HepG2 (cell line): ENCODE data around the gene SMIM36. TPM values are rescaled to one million over a fixed set of nuclear protein-coding genes. Genes with fewer than 3 reads are reported as not detected.
A peak's percentile ranks its signal among the peaks of the same experiment; 100 is the strongest.

Experiments
- ARID3A ChIP-seq: IDR thresholded peaks from 2 replicates; pipeline ENCODE4 v1.6.1; 2012; ENCODE audit warnings: low read depth, low read length, improper control_type of control experiment
- CTCF ChIP-seq: sonication (generic); formaldehyde crosslinking; IDR thresholded peaks from 2 replicates; pipeline ENCODE4 v1.5.0; 2020; ENCODE audit warnings: mild to moderate bottlenecking, missing genetic modification reagents, moderate library complexity
- ESRRA ChIP-seq: sonication (generic); formaldehyde crosslinking; IDR thresholded peaks from 2 replicates; pipeline ENCODE4 v1.5.1; 2020; ENCODE audit warnings: mild to moderate bottlenecking, low read depth, missing genetic modification reagents
- HHEX ChIP-seq: IDR thresholded peaks from 2 replicates; pipeline ENCODE4 v1.6.1; 2016; ENCODE audit warnings: control low read depth
- MXI1 ChIP-seq: IDR thresholded peaks from 3 replicates; pipeline ENCODE4 v1.6.1; 2012; ENCODE audit warnings: low read depth, low read length, inconsistent platforms, borderline replicate concordance
- NKX3-1 ChIP-seq: sonication (generic); formaldehyde crosslinking; IDR thresholded peaks from 2 replicates; pipeline ENCODE4 v1.5.0; 2020; ENCODE audit warnings: missing genetic modification reagents
- PRDM4 ChIP-seq: sonication (generic); formaldehyde crosslinking; IDR thresholded peaks from 2 replicates; pipeline ENCODE4 v1.9.0; 2021; ENCODE audit warnings: missing genetic modification reagents, borderline replicate concordance
- SAFB2 ChIP-seq: sonication (generic); formaldehyde crosslinking; IDR thresholded peaks from 2 replicates; pipeline ENCODE4 v1.5.1; 2020; ENCODE audit warnings: missing genetic modification reagents, low read depth, mild to moderate bottlenecking, borderline replicate concordance
- SMYD3 ChIP-seq: sonication (generic); formaldehyde crosslinking; IDR thresholded peaks from 2 replicates; pipeline ENCODE4 v1.8.1; 2023; ENCODE audit warnings: mild to moderate bottlenecking, missing genetic modification reagents
- SNAPC5 ChIP-seq: sonication (generic); formaldehyde crosslinking; IDR thresholded peaks from 2 replicates; pipeline ENCODE4 v1.8.1; 2023; ENCODE audit warnings: mild to moderate bottlenecking, missing genetic modification reagents, borderline replicate concordance
- THRA ChIP-seq: sonication (generic); formaldehyde crosslinking; IDR thresholded peaks from 2 replicates; pipeline ENCODE4 v1.4.0; 2020; ENCODE audit warnings: missing genetic modification reagents, borderline replicate concordance
- ZNF629 ChIP-seq: sonication (generic); formaldehyde crosslinking; conservative IDR thresholded peaks from 2 replicates; pipeline ENCODE4 v1.5.0; 2020; ENCODE audit warnings: missing genetic modification reagents
- ZNF652 ChIP-seq: IDR thresholded peaks from 2 replicates; pipeline ENCODE4 v1.6.1; 2016; ENCODE audit warnings: low read depth, borderline replicate concordance
- ZNF710 ChIP-seq: sonication (generic); formaldehyde crosslinking; IDR thresholded peaks from 2 replicates; pipeline ENCODE4 v1.5.0; 2020; ENCODE audit warnings: mild to moderate bottlenecking, missing genetic modification reagents, borderline replicate concordance
- ZNF788 ChIP-seq: sonication (generic); formaldehyde crosslinking; IDR thresholded peaks from 2 replicates; pipeline ENCODE4 v1.5.0; 2020; ENCODE audit warnings: mild to moderate bottlenecking, missing genetic modification reagents, borderline replicate concordance
- polyA plus RNA-seq, 8 experiments: library from polyadenylated mRNA; depleted of rRNA in 3 of 8; stranded (reverse) in 7 of 8; unstranded in 1 of 8; fragments of >200 nt; fragmentation: Illumina TruSeq in 4 of 8; extraction: Trizol in 4 of 8; gene quantifications; 2 replicates each; pipeline versions ENCODE4 v1.2.1 to v1.2.3, GENCODE V29; 2011 to 2016; ENCODE audit warnings: low read depth in 4 of 8, missing spikeins in 1 of 8, mixed read lengths in 1 of 8; ENCODE audit not compliant: insufficient read depth in 1 of 8
- total RNA-seq, 5 experiments: library from RNA; depleted of rRNA; stranded (reverse); fragments of >200 nt; fragmentation: Illumina TruSeq; extraction: Trizol; gene quantifications; 2 replicates each; pipeline ENCODE4 v1.2.3, GENCODE V29; 2016; ENCODE audit warnings: low read depth in 1 of 5

The SMIM36 gene
- total and polyA plus RNA-seq, 2 of the 13 experiments (the other 11 are each of a cell fraction or from before 2014, with no cell fraction given): not detected

GRCh38 chr17:55421179-55421934 lies 89.9 kb downstream of the SMIM36 start, which contains the start of gene MMD (continued):
- peak; percentile 70; the same call in 1 of the 2 replicates for TF ChIP-seq SAFB2 (CRISPR knock-in tag)
- TF ChIP-seq ESRRA (CRISPR knock-in tag): peak; percentile 54; the same call in 1 of the 2 replicates
- peak; percentile 57; the same call in 1 of the 2 replicates for TF ChIP-seq ZNF710 (CRISPR knock-in tag)
- TF ChIP-seq HHEX (CRISPR knock-in tag): no peak
- no peak for TF ChIP-seq ZNF629 (CRISPR knock-in tag)
- TF ChIP-seq ARID3A: no peak
- TF ChIP-seq ZNF788: peak; percentile 74; the same call in 1 of the 2 replicates
- no peak for TF ChIP-seq NKX3-1
- 0 out of 2 replicates have a peak, but pooled peaks have one; percentile 54 for TF ChIP-seq SMYD3 (CRISPR knock-in tag)
- no peak for TF ChIP-seq PRDM4 (CRISPR knock-in tag)
- no peak for TF ChIP-seq MXI1
- no peak for TF ChIP-seq THRA (CRISPR knock-in tag)
- TF ChIP-seq ZNF652 (CRISPR knock-in tag): no peak
- 0 out of 2 replicates have a peak, but pooled peaks have one; percentile 78 for TF ChIP-seq SNAPC5 (CRISPR knock-in tag)
- TF ChIP-seq CTCF: peak; percentile 10; the same call in 1 of the 2 replicates
